Lung (tissue), 12 donors: Measurements from ENCODE around the gene GHR. TPM values are rescaled to one million over a fixed set of nuclear protein-coding genes. Genes with fewer than 3 reads are reported as not detected.
A peak's percentile ranks its signal among the peaks of the same experiment; 100 is the strongest.

Experiments
- ATAC-seq: fragments of 200-7000 bp; cut with Tn5 transposase; one replicate; pipeline ENCODE4 v1.9.1; 2020; ENCODE audit warnings: moderate number of reproducible peaks; ENCODE audit not compliant: insufficient read depth, low FRiP score
- DNase-seq, 3 donors: peaks; one replicate each; pipeline ENCODE4 v3.0.0-alpha.2; 2013 to 2017
- H3K27ac ChIP-seq, 2 donors: one replicate each; pipeline ENCODE4 v1.5.1; 2013; ENCODE audit warnings: mild to moderate bottlenecking in 2 of 2, moderate library complexity in 2 of 2, control low read depth in 1 of 2, inconsistent platforms in 1 of 2, low read depth in 1 of 2, low read length in 1 of 2
- H3K27me3 ChIP-seq, 3 donors: one replicate each; pipeline ENCODE4 v1.5.1; 2013; ENCODE audit warnings: low read length in 2 of 3; ENCODE audit not compliant: control insufficient read depth in 3 of 3, insufficient read depth in 3 of 3
- H3K36me3 ChIP-seq, 4 donors: one replicate each; pipeline ENCODE4 v1.5.1; 2013; ENCODE audit warnings: low read length in 4 of 4, mild to moderate bottlenecking in 1 of 4, moderate library complexity in 1 of 4; ENCODE audit not compliant: control insufficient read depth in 4 of 4, insufficient read depth in 4 of 4
- H3K4me1 ChIP-seq, 5 donors: one replicate each; pipeline ENCODE4 v1.5.1; 2013; ENCODE audit warnings: low read length in 5 of 5, mild to moderate bottlenecking in 2 of 5, moderate library complexity in 1 of 5; ENCODE audit not compliant: control insufficient read depth in 5 of 5, insufficient read depth in 5 of 5
- H3K4me3 ChIP-seq: one replicate; pipeline ENCODE4 v1.5.1; 2013; ENCODE audit warnings: mild to moderate bottlenecking, control low read depth, moderate library complexity
- H3K9ac ChIP-seq, 2 donors: one replicate each; pipeline ENCODE4 v1.5.1; 2013; ENCODE audit warnings: low read length in 2 of 2, control low read depth in 1 of 2; ENCODE audit not compliant: insufficient read depth in 1 of 2
- H3K9me3 ChIP-seq, 4 donors: one replicate each; pipeline ENCODE4 v1.5.1; 2013; ENCODE audit warnings: low read length in 3 of 4, mild to moderate bottlenecking in 1 of 4, moderate library complexity in 1 of 4; ENCODE audit not compliant: control insufficient read depth in 4 of 4, insufficient read depth in 3 of 4
- CTCF ChIP-seq: IDR thresholded peaks from 2 replicates; pipeline ENCODE4 v1.5.1; 2012; ENCODE audit warnings: mild to moderate bottlenecking; ENCODE audit errors: control extremely low read depth, extremely low read depth
- WGBS, 2 donors: extraction: QIAGEN DNeasy Blood & Tissue Kit; methylation state at CpG; one replicate each; pipeline ENCODE4 v1.1.7; 2013; 5-methylcytosine and 5-hydroxymethylcytosine counted together
- polyA plus RNA-seq, 2 donors: library from polyadenylated mRNA; stranded (reverse); fragments of 200-250 nt; gene quantifications; one replicate each; pipeline ENCODE4 v1.2.1, GENCODE V29; 2013
- total RNA-seq, 2 donors: library from RNA; depleted of rRNA in 1 of 2; stranded (reverse); fragments of >200 nt in 1 of 2; gene quantifications; one replicate each; pipeline ENCODE4 v1.2.1, GENCODE V29; 2014 to 2021
- donor health status: control.
- donor health status: control.
- donor health status: Bipolar disorder and iron deficiency.
- donor health status: healthy.
- donor health status: DM: yes; HTN: yes; CAD: no.

Gene GHR
- total and polyA plus RNA-seq, 4 donors: 0.98 to 23.8 (median 3.2) TPM

- Histone ChIP-seq H3K36me3 (peaks cover 0 to 4% (median 0%) of the 10 kb centered on the region in 4 donors), H3K9me3 (no peaks in the 10 kb centered on the region), H3K4me1 (peaks cover 3 to 34% (median 13%) of the 10 kb centered on the region in 5 donors), H3K27me3 (no peaks in the 10 kb centered on the region), H3K4me3 (no peak overlapping the region), H3K27ac (peak overlapping the region in 1 of 2 donors; percentile 76), H3K9ac (no peak overlapping the region)
- 68 to 84% methylated on average over 4 of the region's 4 CpGs for WGBS, 2 donors
- no peak for ATAC-seq
- no peak for TF ChIP-seq CTCF
- DNase-seq: peak in 2 of 3 donors; percentile 21 to 23
These were observed 164.0 kb downstream of the GHR start for GRCh38 chr5:42587096-42587723.

GRCh38 chr5:42590566-42590965, 167.3 kb downstream of the GHR start:
- peaks cover 0 to 34% (median 13%) of the 10 kb centered on the region in 5 donors for H3K4me1 ChIP-seq
- no peak for TF ChIP-seq CTCF
- DNase-seq (no peak), ATAC-seq (no peak)
- H3K9me3 ChIP-seq: no peaks in the 10 kb centered on the region
- no peak overlapping the region for H3K4me3 ChIP-seq
- H3K9ac ChIP-seq: no peak overlapping the region
- H3K27ac ChIP-seq: peak overlapping the region in 1 of 2 donors; percentile 90
- no peaks in the 10 kb centered on the region for H3K36me3 ChIP-seq
- no peaks in the 10 kb centered on the region for H3K27me3 ChIP-seq

GRCh38 chr5:42591015-42591414, 167.8 kb downstream of the GHR start:
- TF ChIP-seq CTCF: no peak
- H3K9me3 ChIP-seq: no peaks in the 10 kb centered on the region
- no peak overlapping the region for H3K9ac ChIP-seq
- no peak overlapping the region for H3K4me3 ChIP-seq
- peak; percentile 41 for ATAC-seq
- no peaks in the 10 kb centered on the region for H3K36me3 ChIP-seq
- WGBS, 2 donors: 4 to 5% methylated on average over 7 of the region's 7 CpGs
- peaks cover 0 to 34% (median 13%) of the 10 kb centered on the region in 5 donors for H3K4me1 ChIP-seq
- peak; percentile 79 to 89 (median 88) for DNase-seq
- peak overlapping the region in 1 of 2 donors; percentile 90 for H3K27ac ChIP-seq
- no peaks in the 10 kb centered on the region for H3K27me3 ChIP-seq
